ENCODE results near the gene SPDEF.

The SPDEF gene

DNA sequence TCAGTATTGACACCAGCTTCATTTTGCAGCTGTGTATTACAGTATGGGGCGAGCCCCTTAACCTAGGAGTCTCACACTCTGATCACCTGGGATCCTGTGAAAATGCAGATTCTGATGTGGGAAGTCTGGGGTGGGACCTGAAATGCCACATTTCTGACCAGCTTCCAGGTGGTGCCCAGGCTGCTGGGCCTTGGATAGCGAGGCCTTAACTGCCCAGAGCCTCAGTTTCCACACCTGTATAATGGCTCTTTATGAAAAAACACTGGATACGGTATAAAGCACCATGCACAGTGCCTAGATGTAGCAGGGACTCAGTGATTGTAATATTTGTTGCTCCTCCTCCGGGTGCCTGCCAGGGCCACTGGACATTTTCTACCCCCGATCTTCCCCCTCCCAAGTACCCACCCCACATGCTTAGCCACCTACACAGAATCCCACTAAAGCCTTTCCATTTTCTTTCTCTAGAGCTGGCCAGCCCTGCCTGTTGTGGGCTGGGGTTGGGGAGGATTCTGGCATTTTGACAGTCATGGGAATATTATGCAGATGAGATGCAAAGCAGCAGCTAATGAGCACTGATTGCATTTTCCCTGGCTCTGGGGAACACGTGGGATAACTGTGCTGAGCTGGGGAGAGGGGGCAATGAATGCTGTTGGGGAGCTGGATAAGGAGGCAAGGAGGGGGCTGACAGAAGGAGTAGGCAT, 44.8 kb downstream of the SPDEF start:
- TF ChIP-seq, protein P1, sequence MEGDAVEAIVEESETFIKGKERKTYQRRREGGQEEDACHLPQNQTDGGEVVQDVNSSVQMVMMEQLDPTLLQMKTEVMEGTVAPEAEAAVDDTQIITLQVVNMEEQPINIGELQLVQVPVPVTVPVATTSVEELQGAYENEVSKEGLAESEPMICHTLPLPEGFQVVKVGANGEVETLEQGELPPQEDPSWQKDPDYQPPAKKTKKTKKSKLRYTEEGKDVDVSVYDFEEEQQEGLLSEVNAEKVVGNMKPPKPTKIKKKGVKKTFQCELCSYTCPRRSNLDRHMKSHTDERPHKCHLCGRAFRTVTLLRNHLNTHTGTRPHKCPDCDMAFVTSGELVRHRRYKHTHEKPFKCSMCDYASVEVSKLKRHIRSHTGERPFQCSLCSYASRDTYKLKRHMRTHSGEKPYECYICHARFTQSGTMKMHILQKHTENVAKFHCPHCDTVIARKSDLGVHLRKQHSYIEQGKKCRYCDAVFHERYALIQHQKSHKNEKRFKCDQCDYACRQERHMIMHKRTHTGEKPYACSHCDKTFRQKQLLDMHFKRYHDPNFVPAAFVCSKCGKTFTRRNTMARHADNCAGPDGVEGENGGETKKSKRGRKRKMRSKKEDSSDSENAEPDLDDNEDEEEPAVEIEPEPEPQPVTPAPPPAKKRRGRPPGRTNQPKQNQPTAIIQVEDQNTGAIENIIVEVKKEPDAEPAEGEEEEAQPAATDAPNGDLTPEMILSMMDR (IDR thresholded peaks at IDR 0.05; ENCODE audit: insufficient read depth, low read depth, low read length, missing control alignments), result no peak
- DNase-seq (ENCODE audit: low read depth), result no peak
- H3K4me3 ChIP-seq (ENCODE audit: low read length), result no peak overlapping the region

GRCh38 chr6:34510299-34510698, 45.8 kb downstream of the SPDEF start:
- no peak for DNase-seq (ENCODE audit: low read depth)
- H3K4me3 ChIP-seq (ENCODE audit: low read length), result no peak overlapping the region
- TF ChIP-seq, protein P1 (IDR thresholded peaks at IDR 0.05; ENCODE audit: insufficient read depth, low read depth, low read length, missing control alignments), result no peak

GRCh38 chr6:34509782-34510181, 46.3 kb downstream of the SPDEF start:
- TF ChIP-seq, protein P1 (IDR thresholded peaks at IDR 0.05; ENCODE audit: insufficient read depth, low read depth, low read length, missing control alignments), result no peak
- no peak overlapping the region for H3K4me3 ChIP-seq (ENCODE audit: low read length)
- DNase-seq (ENCODE audit: low read depth), result no peak

- no peak overlapping the region for H3K4me3 ChIP-seq (ENCODE audit: low read length)
- DNase-seq (ENCODE audit: low read depth), result no peak
- TF ChIP-seq, protein P1 (IDR thresholded peaks at IDR 0.05; ENCODE audit: insufficient read depth, low read depth, low read length, missing control alignments), result no peak
These were observed 47.7 kb downstream of the SPDEF start for GRCh38 chr6:34508425-34508824.

- no peak for DNase-seq (ENCODE audit: low read depth)
- no peak overlapping the region for H3K4me3 ChIP-seq (ENCODE audit: low read length)
- TF ChIP-seq, protein P1 (IDR thresholded peaks at IDR 0.05; ENCODE audit: insufficient read depth, low read depth, low read length, missing control alignments), result no peak
These were observed 49.4 kb downstream of the SPDEF start for GRCh38 chr6:34506718-34507117.

DNA sequence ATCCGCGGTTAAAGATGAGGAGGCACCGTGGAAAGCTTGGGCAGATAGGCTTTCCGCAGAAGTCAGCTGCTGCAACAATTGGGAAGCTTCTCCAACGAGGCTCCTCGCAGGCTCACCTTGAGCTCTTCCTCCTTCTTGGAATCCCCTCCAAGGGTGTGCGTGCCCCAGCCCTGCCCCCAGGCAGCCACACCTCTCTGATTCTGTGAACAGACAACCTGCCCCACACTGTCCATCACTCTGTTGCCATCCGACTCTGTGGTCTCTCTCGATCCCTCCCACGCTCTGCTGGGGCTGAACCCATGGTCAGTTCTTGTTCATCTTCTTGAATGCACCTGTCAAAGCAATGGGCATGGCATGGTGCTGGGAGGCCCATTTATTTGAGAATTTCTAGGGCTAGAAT, 58.7 kb downstream of the SPDEF start:
- DNase-seq (ENCODE audit: low read depth), result no peak
- H3K4me3 ChIP-seq (ENCODE audit: low read length), result no peak overlapping the region
- TF ChIP-seq, protein P1 (IDR thresholded peaks at IDR 0.05; ENCODE audit: insufficient read depth, low read depth, low read length, missing control alignments), result no peak

DNA sequence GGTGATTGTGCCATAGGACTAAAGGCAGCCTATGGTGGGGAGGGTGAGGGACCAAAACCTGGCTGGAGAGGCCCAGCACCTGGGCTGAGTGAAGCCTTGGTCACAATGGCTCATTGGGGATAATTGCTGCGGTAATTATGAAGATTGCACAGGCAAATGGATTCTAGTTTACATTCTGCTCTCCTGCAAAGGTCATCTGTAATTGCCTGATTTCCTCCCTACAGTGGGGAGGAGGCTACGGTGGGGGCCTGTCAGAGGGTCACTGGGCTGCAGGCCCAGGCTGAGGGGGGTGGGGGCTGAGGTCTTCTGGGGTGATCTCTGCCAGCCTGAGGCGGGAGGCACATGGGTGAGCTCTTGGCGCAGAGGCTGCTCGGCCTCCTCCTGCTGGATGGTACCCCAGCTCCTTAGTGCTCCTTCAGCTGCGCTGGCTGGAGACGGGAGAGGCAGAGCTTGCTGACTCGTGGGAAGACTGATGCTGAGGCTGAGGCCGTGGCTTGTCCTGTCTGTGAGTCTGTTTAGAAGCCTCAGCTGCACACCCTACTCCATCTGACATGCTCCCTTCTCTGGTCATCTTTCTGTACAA, 59.9 kb downstream of the SPDEF start:
- TF ChIP-seq, protein P1 (IDR thresholded peaks at IDR 0.05; ENCODE audit: insufficient read depth, low read depth, low read length, missing control alignments), result no peak

More for the DNA sequence above, 59.9 kb downstream of the SPDEF start:
- DNase-seq (ENCODE audit: low read depth), result no peak
- H3K4me3 ChIP-seq (ENCODE audit: low read length), result no peak overlapping the region

All from epithelial cell of esophagus (primary cell).